ENCODE results near the gene OR52E8.

OR52E8 gene

DNA sequence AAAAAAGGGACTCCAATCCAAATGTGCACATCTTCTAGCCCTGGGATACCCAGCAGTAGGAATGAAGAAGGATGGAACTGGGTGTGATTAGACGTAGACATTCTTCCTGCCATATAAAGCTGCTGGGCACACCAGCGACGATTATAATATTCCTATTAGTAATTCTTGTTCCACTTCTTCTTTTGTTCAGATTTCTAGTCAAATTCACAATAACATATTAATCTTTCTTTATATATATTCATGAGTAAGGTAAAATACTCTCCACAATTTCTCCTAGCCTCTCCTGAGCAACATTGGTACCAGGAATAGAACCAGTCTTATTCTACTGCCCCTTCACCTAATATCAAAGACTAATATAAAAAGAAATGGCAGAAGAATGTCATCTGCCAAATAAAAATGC is at the start of gene OR52E8:
Gene OR52E8 (minus strand): TSS at position 101 of the 400 bp plus-strand sequence. CDS start 0 bp downstream, at position 101.
- DNase-seq (ENCODE audit: low read depth): no peak

DNA sequence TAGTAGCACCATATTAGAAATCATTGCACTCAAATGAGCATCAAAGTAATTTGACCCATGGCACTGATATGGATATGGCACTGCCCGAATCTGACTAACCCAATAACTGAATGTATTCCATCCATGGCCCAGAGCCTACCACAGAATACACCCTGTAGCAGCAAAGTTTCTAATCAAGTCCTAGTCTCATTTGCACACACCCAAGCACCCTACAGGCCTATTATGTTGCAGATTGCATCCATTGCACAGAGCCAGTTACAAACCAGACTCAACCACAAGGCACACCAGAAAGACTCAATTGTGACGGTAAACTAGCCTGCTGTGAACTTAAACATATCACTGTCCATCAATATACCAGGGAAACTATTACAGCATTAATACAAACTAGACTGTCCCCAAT is 42.0 kb upstream of the OR52E8 start:
- no peak for DNase-seq (ENCODE audit: low read depth)

GRCh38 chr11:5892908-5893307 is 35.4 kb upstream of the OR52E8 start, which contains the start of gene OR52E5:
TSS of gene OR52E5 (plus strand) at chr11:5893208. CDS start at chr11:5900777, 7,569 bp downstream.
- DNase-seq (ENCODE audit: low read depth): no peak

GRCh38 chr11:5891216-5891800 is 33.8 kb upstream of the OR52E8 start:
- DNase-seq (ENCODE audit: low read depth): no peak

DNA sequence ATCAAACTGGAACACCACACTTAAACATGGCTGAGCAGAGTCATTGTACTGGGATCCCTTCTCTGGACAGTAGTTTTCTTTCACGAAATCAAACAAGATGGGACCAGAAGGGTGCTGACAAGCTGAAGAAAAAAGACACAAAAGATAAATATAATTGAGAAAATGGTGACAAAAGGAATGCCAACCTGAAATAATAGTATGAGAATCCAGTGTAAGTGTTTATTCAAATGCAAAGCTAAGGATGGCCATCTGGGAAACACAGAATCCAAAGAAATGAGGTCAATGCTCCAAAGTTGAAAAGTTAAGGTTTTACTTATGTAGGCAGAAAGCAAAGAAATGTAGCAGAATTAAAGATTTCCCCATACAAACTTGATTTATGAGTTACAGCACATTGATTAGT is 30.2 kb upstream of the OR52E8 start:
- no peak for DNase-seq (ENCODE audit: low read depth)

- DNase-seq (ENCODE audit: low read depth): no peak
Observed at GRCh38 chr11:5887172-5887571, 29.7 kb upstream of the OR52E8 start.

DNA sequence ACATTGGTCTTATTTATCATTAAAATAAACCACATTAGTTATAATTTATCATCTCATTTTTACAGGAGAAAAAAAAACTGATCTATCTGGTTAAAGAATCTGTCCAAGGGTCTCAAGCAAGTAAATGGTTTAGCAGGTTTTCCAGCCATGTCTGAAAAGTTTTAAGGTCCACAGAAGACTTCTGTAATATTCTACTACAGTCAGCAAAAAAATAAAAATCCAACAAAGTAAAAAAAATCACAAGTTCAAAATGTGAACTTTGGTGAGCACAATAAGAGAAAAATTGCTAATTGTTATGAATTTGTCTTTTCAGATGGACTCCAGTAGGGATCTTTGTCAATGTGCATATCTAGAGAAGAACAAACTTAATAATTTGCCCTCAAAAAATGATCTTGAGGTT is 24.3 kb upstream of the OR52E8 start:
- DNase-seq (ENCODE audit: low read depth): no peak

DNA sequence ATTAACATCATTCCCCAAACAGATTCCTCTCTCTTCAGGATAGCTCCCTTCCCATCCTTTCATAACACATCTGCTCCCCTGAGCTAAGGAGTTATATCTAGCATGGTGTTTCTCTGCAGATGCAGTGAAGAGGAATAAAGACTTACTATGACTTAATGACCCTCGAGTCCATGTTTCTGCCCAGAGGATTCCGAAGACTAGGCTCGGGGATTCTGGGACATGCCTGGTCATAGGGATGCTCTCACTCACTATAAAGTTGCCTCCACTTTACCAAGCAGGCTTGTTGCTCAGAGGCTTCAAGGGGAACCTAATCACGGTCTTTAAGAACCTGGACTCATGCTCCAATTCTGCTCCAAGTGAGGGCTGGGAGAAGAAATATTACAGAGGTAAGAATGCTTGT is 22.8 kb upstream of the OR52E8 start, which contains the start of gene OR52E4:
Gene OR52E4 (plus strand): TSS at position 301 of the 400 bp plus-strand sequence. CDS start 3,664 bp downstream, outside the sequence.
- no peak for DNase-seq (ENCODE audit: low read depth)

DNA sequence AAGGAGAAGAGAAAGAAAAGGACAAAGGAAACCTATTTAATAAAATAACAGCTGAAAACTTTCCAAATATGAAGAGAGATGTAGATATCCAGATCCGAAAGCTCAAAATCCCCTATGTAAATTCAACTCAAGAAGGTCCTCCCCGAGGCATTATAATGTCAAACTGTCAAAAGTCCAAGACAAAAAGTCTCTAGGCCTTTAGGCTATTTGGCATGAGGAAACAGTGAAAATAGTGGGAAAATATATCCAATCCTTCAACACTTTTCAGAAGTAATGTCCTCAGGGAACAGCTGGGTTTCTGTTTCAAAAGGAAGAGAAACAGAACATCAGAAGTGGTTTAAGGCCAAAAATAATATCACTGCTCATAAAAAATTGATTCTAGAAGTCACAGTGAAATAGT is 21.1 kb upstream of the OR52E8 start:
- DNase-seq (ENCODE audit: low read depth): no peak

DNA sequence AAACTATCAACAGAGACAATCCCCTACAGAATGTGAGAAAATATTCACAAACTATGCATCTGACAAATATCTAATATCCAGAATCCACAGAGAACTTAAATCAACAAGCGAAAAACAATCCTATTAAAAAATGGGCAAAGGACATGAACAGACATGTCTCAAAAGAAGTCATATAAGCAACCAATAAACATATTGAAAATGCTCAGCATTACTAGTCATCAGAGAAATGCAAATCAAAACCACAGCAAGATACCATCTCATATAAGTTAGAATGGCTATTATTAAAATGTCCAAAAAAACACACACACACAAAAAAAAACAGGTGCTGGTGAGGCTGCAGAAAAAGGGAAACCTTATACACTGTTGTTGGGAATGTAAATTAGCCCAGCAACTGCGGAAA is 8.3 kb upstream of the OR52E8 start:
- DNase-seq (ENCODE audit: low read depth): no peak

DNA sequence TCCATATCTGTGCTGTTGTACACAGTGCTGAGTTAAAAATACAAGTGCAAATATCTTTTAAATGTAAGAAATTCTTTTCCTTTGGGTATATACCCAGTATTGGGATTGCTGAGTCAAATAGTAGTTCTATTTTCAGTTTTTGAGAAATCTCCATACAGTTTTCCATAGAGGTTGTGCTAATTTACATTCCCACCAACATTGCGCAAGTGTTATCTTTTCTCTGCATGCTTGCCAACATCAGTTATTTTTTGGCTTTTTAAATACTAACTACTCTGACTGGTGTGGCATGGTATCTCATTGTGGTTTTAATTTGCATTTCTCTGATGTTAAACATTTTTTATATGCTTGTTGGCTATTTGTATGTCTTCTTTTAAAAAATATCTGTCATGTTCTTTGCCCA is 6.5 kb downstream of the OR52E8 start:
- no peak for DNase-seq (ENCODE audit: low read depth)

GRCh38 chr11:5847711-5848110 is 9.8 kb downstream of the OR52E8 start:
- no peak for DNase-seq (ENCODE audit: low read depth)

- DNase-seq (ENCODE audit: low read depth): no peak
Observed at GRCh38 chr11:5846701-5847100, 10.8 kb downstream of the OR52E8 start.

GRCh38 chr11:5841797-5842196 is 15.7 kb downstream of the OR52E8 start, which contains the start of gene OR52E6:
TSS of gene OR52E6 (minus strand) at chr11:5841897. CDS start at chr11:5841897, 0 bp downstream.
- no peak for DNase-seq (ENCODE audit: low read depth)

- no peak for DNase-seq (ENCODE audit: low read depth)
Observed at GRCh38 chr11:5837695-5838094, 19.8 kb downstream of the OR52E8 start.

GRCh38 chr11:5833446-5833845 is 24.0 kb downstream of the OR52E8 start:
- no peak for DNase-seq (ENCODE audit: low read depth)

- no peak for DNase-seq (ENCODE audit: low read depth)
Observed at GRCh38 chr11:5831196-5831829, 26.2 kb downstream of the OR52E8 start.

DNA sequence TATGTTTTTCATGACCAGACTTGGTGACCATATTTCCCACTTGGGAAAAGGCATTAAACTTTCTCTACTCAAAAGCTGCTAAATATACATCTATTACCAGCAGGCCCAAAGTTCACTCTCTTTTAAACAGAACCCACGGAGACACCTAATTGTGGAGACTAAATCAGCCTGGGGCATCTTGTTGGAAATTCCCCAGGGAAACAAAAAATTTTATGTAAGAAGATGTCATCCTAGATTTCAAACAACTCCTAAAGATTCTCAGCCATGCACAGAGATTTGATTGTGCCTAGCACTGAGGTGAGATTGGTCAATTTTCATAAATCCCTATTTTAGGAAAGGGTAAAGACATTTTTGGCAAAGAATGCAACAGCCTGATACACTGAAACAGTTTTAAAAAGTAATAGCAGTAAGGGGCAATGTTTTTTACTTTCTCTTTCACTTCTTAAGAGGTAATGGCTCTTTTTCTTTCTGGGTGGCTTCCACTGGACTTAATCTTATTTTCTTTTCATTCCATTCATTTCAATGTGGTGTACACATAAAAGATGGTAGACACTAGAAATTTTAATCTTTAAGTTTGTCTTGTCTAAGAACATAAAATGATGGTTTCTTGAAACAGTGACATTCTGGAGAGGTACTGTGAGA is 39.1 kb downstream of the OR52E8 start:
- DNase-seq (ENCODE audit: low read depth): no peak

DNA sequence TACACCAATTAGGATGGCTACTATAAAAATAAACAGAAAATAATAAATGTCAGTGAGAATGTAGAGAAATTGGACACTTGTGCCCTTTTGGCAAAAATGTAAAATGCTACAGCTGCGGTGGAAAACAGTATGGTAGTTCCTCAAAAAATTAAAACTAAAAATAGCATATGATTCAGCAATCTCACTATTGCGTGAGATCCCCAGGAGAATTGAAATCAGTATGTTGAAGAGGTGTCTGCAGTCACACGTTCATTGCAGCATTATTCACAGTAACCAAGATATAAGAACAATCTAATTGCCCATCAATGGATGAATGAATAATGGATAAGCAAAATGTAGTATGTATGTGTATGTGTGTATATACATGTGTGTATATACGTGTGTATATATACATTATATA is 42.0 kb downstream of the OR52E8 start:
- DNase-seq (ENCODE audit: low read depth): no peak

DNA sequence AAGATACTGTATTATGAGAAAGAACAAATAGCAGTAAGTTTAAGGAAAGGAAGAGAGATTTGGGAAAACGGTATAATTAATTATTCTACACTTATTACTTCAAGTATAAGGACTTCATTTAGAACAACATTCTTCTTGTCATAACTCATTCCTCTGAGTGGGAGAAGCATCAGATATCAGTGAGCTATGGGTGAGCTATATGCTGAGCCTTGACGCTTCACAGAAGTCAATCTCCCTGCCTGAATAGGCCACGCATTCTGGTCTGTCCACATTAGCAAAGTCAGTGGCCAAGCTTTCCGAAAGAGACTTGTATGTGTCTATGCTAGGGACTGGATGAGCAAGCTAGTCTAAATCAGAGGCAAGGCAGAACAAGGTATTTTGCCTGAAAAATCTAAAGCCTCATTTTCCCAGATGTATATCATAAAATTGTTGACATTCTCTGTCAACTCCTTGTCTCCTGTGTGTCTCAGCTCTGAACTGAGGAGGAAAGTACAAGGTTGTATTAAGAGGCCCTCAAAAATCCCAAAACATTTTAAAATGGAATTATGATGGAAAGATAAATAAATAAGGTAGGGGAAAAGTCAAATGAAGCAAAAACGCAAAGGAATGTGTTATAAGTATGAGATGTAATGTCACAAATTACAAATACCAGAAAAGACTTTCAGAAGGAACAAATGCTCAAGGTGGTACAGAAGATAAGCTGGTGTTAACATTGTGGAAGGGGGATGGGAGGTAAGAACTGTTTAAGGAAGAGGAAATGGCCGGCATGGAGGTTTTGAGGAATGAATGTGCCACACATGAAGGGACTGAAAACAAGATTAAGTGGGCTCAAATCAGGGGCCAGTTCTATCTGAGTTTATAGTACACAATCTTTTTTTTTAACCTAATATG is 47.3 kb downstream of the OR52E8 start:
- no peak for DNase-seq (ENCODE audit: low read depth)

DNA sequence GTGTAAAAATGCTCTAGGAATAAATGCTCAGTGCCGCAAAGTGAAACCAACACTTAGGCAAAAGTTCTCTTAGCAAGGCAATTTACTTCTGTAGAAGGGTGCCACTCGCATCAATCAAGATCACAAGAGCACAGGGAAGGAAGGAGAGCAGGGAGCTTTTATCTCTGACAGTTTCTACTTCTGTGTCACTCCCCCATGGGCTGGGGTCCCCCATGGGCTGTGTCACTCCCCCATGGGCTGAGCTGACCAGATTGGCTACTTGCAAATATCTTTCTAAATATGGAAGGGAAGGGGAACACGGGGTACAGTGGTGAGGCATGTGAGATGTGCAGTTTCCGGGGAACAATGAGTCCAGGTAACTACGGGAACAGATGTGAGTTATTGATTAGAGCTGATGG is 48.4 kb downstream of the OR52E8 start:
- DNase-seq (ENCODE audit: low read depth): no peak

DNA sequence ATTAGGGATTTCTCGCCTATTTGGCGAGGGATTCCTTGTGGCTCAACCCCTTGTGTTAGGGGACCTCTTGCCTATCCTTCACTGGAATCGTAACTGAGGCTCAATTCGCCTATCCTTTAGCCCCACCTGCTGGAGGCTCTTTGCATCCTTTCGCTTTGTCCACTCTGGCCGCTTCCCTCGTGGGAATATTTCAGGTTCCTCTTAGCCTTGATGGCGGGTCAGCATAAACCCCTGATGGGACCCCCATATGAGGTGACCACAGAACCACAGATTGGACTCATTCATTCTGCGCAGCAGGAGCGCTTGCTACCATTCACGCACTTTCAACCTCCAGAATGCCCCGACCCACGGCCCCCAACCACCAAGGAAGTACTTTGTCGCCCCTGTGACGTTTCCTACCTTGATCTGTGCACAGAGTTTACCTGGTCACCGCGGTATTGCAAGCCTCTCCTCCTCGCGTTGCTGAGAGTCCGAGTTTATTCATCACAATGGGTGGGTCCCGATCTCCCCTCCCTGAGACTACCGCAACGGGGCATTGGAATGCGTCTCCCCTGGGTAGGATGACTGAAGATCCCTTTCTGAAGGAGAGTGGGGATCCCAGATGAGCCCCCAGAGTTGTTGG is 48.9 kb downstream of the OR52E8 start, which contains the start of gene OR52N2:
Gene OR52N2 (plus strand): TSS at position 425 of the 622 bp plus-strand sequence. CDS start 11,412 bp downstream, outside the sequence.
- peak; percentile 57 for DNase-seq (ENCODE audit: low read depth)

Measured in fibroblast of gingiva (primary cell).